Measurements from ENCODE around the gene TYK2.
"Not testable (repeated sequence)": the region's sequence is repeated elsewhere in the genome, so short reads cannot be mapped to it uniquely, and the experiment has no call there.

Gene TYK2

GRCh38 chr19:10388957-10389356 is 8.6 kb upstream of the TYK2 start:
- peak; percentile 77 for TF ChIP-seq CTCF (IDR thresholded peaks at IDR 0.05; ENCODE audit: borderline replicate concordance, insufficient read depth, low read depth, low read length)
- H3K4me3 ChIP-seq (ENCODE audit: low read depth, low read length) = no peak overlapping the region

DNA sequence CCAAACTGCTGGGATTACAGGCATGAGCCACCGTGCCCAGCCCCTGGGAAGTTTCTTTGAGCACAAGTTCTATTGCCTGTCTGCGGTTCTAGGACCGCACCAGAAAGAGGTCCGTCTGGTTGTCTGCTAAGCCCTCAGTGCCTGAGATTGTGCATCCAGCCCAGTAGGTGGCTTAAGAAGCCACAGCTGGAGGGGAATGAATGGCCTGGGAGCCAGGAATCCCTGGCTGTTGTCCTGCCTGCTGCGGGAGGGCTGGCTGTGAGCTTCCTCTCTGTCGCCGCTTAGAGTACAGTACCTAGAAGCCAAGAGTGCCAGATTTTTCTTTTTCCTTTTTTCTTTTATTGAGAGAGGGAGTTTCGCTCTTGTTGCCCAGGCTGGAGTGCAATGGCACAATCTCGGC is 4.2 kb upstream of the TYK2 start:
- no peak overlapping the region for H3K4me3 ChIP-seq (ENCODE audit: low read depth, low read length)
- TF ChIP-seq CTCF (IDR thresholded peaks at IDR 0.05; ENCODE audit: borderline replicate concordance, insufficient read depth, low read depth, low read length) = no peak

GRCh38 chr19:10383223-10383499 is 2.8 kb upstream of the TYK2 start:
- H3K4me3 ChIP-seq (ENCODE audit: low read depth, low read length) = not testable (repeated sequence)

GRCh38 chr19:10379880-10380312 is 476 bp downstream of the TYK2 start:
- peak overlapping the region; percentile 90 for H3K4me3 ChIP-seq (ENCODE audit: low read depth, low read length)
- TF ChIP-seq CTCF (IDR thresholded peaks at IDR 0.05; ENCODE audit: borderline replicate concordance, insufficient read depth, low read depth, low read length) = no peak

GRCh38 chr19:10378124-10378523 is 2.2 kb downstream of the TYK2 start:
- TF ChIP-seq CTCF (IDR thresholded peaks at IDR 0.05; ENCODE audit: borderline replicate concordance, insufficient read depth, low read depth, low read length) = no peak
- H3K4me3 ChIP-seq (ENCODE audit: low read depth, low read length) = no peak overlapping the region

DNA sequence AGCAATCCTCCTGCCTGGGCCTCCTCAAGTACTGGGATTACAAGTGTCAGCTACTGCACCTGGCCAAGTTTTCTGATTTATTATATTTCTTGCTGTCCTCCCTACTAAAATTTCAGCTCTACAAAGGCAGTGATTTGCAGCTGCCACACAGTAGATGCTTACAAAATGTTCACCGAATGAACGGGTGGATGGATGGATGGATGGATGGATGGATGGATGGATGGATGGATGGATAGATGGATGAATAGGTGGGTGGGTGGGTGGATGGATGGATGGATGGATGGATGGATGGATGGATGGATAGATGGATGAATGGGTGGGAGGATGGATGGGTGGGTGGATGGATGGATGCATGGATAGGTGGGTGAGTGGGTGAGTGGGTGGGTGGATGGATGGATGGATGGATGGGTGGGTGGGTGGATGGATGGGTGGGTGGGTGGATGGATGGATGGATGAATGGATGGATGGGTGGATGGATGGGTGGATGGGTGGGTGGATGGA is 3.2 kb downstream of the TYK2 start:
- H3K4me3 ChIP-seq (ENCODE audit: low read depth, low read length) = not testable (repeated sequence)

DNA sequence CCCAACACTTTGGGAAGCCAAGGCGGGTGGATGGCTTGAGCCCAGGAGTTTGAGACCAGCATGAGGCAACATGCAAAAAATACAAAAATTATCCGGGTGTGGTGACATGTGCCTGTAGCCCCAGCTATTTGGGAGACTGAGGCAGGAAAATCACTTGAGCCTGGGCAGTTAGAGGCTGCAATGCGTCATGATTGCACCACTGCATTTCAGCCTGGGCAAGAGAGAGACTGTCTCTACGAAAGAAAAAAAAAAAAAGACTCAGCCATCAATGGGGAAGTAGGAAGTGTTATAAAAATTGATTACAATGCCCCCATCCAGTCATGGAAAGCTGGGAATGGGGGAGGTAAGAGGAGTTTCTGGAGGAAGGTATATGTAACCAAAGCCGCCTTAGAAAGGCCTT is 5.4 kb downstream of the TYK2 start:
- TF ChIP-seq CTCF (IDR thresholded peaks at IDR 0.05; ENCODE audit: borderline replicate concordance, insufficient read depth, low read depth, low read length) = no peak

GRCh38 chr19:10372690-10373089 is 7.7 kb downstream of the TYK2 start:
- TF ChIP-seq CTCF (IDR thresholded peaks at IDR 0.05; ENCODE audit: borderline replicate concordance, insufficient read depth, low read depth, low read length) = no peak

More for the DNA sequence above, 5.4 kb downstream of the TYK2 start:
- H3K4me3 ChIP-seq (ENCODE audit: low read depth, low read length) = no peak overlapping the region

More at GRCh38 chr19:10372690-10373089, 7.7 kb downstream of the TYK2 start:
- no peak overlapping the region for H3K4me3 ChIP-seq (ENCODE audit: low read depth, low read length)

All from GM12875 (cell line).